Activated T-helper 1 cell treated with anti-CD3 and anti-CD28 coated beads, Interleukin-12 subunit alpha, Interleukin-12 subunit beta, Interleukin-2, Interleukin-4 antibody, amounts not matched to agents 30 ng/mL and 10 ng/mL and 1 ng/mL, durations not matched to agents 14 hours and 24 hours and 36 hours (primary cell): ENCODE data around the gene R3HDM4. TPM values are rescaled to one million over a fixed set of nuclear protein-coding genes. Genes with fewer than 3 reads are reported as not detected.

ENCODE experiments used
- DNase-seq: peaks from one replicate; pipeline ENCODE4 v3.0.0; 2021; ENCODE audit warnings: low spot score
- H3K27ac Mint-ChIP-seq: one replicate; pipeline ENCODE4 v1.8.0; 2021; ENCODE audit warnings: mild to moderate bottlenecking, mixed read lengths
- H3K27me3 Mint-ChIP-seq: one replicate; pipeline ENCODE4 v1.8.0; 2022; ENCODE audit warnings: mild to moderate bottlenecking, moderate library complexity, mixed read lengths; ENCODE audit not compliant: insufficient read depth
- H3K36me3 Mint-ChIP-seq: one replicate; pipeline ENCODE4 v1.8.0; 2021; ENCODE audit warnings: low read depth, mixed read lengths
- H3K4me1 Mint-ChIP-seq: one replicate; pipeline ENCODE4 v1.8.0; 2021; ENCODE audit warnings: low read depth, mixed read lengths
- H3K4me3 Mint-ChIP-seq: one replicate; pipeline ENCODE4 v1.8.0; 2021; ENCODE audit warnings: mild to moderate bottlenecking, moderate library complexity, mixed read lengths
- H3K9me3 Mint-ChIP-seq: one replicate; pipeline ENCODE4 v1.8.0; 2021; ENCODE audit warnings: mixed read lengths
- intact Hi-C: fragments of 100-400 bp; cut with micrococcal nuclease; formaldehyde crosslinking; loops from one replicate; pipeline ENCODE4 v1.15.1; 2024
- total RNA-seq: library from RNA; stranded (reverse); gene quantifications from 2 replicates; pipeline ENCODE4 v1.2.3, GENCODE V29; 2022

Gene R3HDM4
- total RNA-seq, 1 donor from 2014 or later: 94.3 TPM

- Mint-ChIP-seq H3K27me3 (peaks cover 4% of the 10 kb centered on the region), H3K4me1 (peaks cover 16% of the 10 kb centered on the region), H3K36me3 (no peaks in the 10 kb centered on the region), H3K9me3 (no peaks in the 10 kb centered on the region), H3K4me3 (peak overlapping the region; percentile 82), H3K27ac (peak overlapping the region; percentile 88)
- peak; percentile 56 for DNase-seq
- intact Hi-C loops: loop anchor here (2.0 to 5.0 kb wide), 2 partner anchors 123 to 147 kb away; partner anchors contain the start of genes ARHGAP45 and PTBP1
Observed at GRCh38 chr19:920051-920864, 7.2 kb upstream of the R3HDM4 start.

GRCh38 chr19:919199-920050 lies 6.4 kb upstream of the R3HDM4 start:
- H3K4me3 Mint-ChIP-seq: peak overlapping the region; percentile 59
- H3K27me3 Mint-ChIP-seq: peaks cover 4% of the 10 kb centered on the region
- peaks cover 16% of the 10 kb centered on the region for H3K4me1 Mint-ChIP-seq
- H3K9me3 Mint-ChIP-seq: no peaks in the 10 kb centered on the region
- no peak for DNase-seq
- H3K27ac Mint-ChIP-seq: peak overlapping the region; percentile 44
- intact Hi-C loops: loop anchor here (2.0 to 5.0 kb wide), 2 partner anchors 123 to 148 kb away; partner anchors contain the start of genes ARHGAP45 and PTBP1
- no peaks in the 10 kb centered on the region for H3K36me3 Mint-ChIP-seq

DNA sequence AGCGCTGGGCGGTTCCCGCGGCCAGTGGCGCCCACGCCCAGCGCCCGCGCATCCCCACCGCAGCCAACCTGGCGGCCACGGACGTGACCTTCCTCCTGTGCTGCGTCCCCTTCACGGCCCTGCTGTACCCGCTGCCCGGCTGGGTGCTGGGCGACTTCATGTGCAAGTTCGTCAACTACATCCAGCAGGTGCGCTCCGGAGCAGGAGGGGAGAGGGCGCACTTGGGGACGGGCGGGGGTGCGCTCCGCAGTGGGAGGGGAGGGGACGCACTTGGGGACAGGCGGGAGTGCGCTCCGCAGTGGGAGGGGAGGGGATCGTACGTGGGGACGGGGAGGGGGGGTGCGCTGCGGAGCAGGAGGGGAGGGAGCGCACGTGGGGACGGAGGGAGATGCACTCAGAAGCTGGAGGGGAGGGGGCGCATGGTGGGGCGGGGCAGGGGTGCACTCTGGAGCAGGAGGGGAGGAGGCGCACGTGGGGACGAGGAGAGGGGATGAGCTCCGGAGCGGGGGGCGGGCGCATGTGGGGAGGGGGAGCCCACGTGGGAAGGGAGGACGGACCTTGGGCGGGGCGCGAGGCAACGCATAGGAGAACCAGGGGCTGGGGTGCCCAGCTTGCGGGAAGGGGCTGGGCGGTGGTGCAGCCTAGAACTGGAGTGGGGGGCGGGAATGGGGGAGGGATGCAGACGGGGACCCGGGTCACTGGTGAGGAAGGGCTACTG lies 5.6 kb upstream of the R3HDM4 start:
- Mint-ChIP-seq H3K4me1 (peaks cover 16% of the 10 kb centered on the region), H3K4me3 (peak overlapping the region; percentile 59), H3K27me3 (peaks cover 4% of the 10 kb centered on the region), H3K27ac (no peak overlapping the region), H3K9me3 (no peaks in the 10 kb centered on the region), H3K36me3 (no peaks in the 10 kb centered on the region)
- intact Hi-C loops: no loop called here
- no peak for DNase-seq

- no peak for DNase-seq
- H3K9me3 Mint-ChIP-seq: no peaks in the 10 kb centered on the region
- no peak overlapping the region for H3K27ac Mint-ChIP-seq
- intact Hi-C loops: no loop called here
- peak overlapping the region; percentile 76 for H3K4me3 Mint-ChIP-seq
- H3K27me3 Mint-ChIP-seq: peaks cover 4% of the 10 kb centered on the region
- H3K36me3 Mint-ChIP-seq: no peaks in the 10 kb centered on the region
- peaks cover 16% of the 10 kb centered on the region for H3K4me1 Mint-ChIP-seq
Observed at GRCh38 chr19:918152-918437, 5.1 kb upstream of the R3HDM4 start.

DNA sequence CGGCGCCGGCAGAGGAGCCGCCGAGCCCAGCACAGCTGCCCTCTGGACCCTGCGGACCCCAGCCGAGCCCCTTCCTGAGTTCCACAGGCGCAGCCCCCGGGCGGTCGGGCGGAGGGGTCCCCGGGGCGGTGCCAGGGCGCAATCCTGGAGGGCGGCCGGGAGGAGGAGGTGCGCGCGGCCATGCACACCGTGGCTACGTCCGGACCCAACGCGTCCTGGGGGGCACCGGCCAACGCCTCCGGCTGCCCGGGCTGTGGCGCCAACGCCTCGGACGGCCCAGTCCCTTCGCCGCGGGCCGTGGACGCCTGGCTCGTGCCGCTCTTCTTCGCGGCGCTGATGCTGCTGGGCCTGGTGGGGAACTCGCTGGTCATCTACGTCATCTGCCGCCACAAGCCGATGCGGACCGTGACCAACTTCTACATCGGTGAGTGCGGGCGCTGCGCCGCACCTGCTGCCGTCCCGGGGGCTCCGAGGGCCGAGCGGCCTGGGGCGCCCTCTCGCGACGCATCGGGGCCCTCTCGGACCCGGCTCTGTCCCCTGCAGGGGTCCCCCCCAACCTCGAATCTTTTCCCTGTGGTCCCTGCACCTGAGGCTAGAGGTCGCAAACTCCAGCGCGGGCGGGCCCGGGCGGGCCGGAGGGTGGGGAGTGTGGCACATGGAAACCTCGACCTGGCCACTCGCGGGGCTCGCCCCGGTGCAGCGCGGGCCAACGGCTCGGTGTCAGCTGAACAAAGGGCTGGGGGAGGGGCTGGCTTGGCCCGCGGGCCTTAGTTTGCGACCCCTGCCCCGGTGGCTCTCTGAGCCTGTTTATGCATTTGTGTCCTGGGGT lies 4.5 kb upstream of the R3HDM4 start, which contains the start of gene KISS1R:
TSS of gene KISS1R (plus strand) at position 11 of the 829 bp plus-strand sequence. CDS start at position 181, 170 bp downstream.
- Mint-ChIP-seq H3K4me3 (peak within 1 kb of the TSS; percentile 76), H3K27me3 (peaks cover 4% of the 10 kb centered on the region), H3K4me1 (peaks cover 16% of the 10 kb centered on the region), H3K27ac (no peak within 1 kb of the TSS), H3K9me3 (no peaks in the 10 kb centered on the region), H3K36me3 (no peaks in the 10 kb centered on the region)
- no peak for DNase-seq
- intact Hi-C loops: no loop called here

GRCh38 chr19:916645-917322 lies 3.8 kb upstream of the R3HDM4 start:
- Mint-ChIP-seq H3K9me3 (no peaks in the 10 kb centered on the region), H3K27me3 (peaks cover 4% of the 10 kb centered on the region), H3K36me3 (no peaks in the 10 kb centered on the region), H3K4me3 (peak overlapping the region; percentile 30), H3K4me1 (peaks cover 13% of the 10 kb centered on the region), H3K27ac (no peak overlapping the region)
- no peak for DNase-seq
- intact Hi-C loops: no loop called here

GRCh38 chr19:912181-913079 lies 589 bp downstream of the R3HDM4 start:
- H3K27me3 Mint-ChIP-seq: no peaks in the 10 kb centered on the region
- peak overlapping the region; percentile 70 for H3K27ac Mint-ChIP-seq
- H3K4me1 Mint-ChIP-seq: peaks cover 19% of the 10 kb centered on the region
- H3K4me3 Mint-ChIP-seq: peak overlapping the region; percentile 83
- no peak for DNase-seq
- peaks cover 10% of the 10 kb centered on the region for H3K36me3 Mint-ChIP-seq
- intact Hi-C loops: no loop called here
- H3K9me3 Mint-ChIP-seq: no peaks in the 10 kb centered on the region

DNA sequence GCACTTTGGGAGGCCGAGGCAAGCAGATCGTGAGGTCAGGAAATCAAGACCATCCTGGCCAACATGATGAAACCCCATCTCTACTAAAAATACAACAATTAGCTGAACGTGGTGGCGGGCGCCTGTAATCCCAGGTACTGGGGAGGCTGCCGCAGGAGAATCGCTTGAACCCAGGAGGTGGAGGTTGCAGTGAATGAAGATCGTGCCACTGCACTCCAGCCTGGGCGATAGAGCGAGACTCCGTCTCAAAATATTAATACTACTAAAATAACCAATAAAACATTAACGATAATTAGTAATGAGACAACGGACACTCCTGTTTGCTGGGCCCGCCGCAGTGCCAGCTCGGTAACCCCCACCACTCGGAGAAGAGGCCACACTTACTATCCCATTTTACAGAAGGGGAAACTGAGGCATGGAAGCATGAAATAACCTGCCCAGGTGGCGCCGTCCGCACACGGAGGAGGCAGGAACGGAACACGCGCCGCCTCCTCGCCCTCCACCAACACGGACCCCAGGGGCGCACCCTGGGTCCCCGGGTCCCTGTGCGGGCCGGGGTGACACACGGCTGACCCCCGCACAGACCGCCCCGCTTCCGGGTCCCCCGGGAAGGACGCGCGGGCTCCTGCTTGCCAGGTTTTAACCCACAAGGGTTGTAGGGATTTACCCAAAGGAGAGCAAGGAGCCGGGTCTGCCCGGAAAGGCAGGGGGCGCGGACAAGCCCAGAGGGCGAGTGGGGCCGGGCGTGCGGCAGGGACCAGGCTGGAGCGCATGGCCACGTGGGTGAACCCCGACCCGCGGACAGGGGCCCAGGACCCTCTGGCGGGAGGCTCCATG lies 1.6 kb downstream of the R3HDM4 start:
- Mint-ChIP-seq H3K4me1 (peaks cover 27% of the 10 kb centered on the region), H3K9me3 (no peaks in the 10 kb centered on the region), H3K27ac (peak overlapping the region; percentile 71), H3K36me3 (peaks cover 11% of the 10 kb centered on the region), H3K4me3 (peak overlapping the region; percentile 77), H3K27me3 (no peaks in the 10 kb centered on the region)
- intact Hi-C loops: no loop called here
- no peak for DNase-seq

GRCh38 chr19:907183-907853 lies 5.7 kb downstream of the R3HDM4 start:
- no peak for DNase-seq
- no peak overlapping the region for H3K4me3 Mint-ChIP-seq
- H3K27me3 Mint-ChIP-seq: no peaks in the 10 kb centered on the region
- peak overlapping the region; percentile 78 for H3K27ac Mint-ChIP-seq
- peaks cover 16% of the 10 kb centered on the region for H3K36me3 Mint-ChIP-seq
- no peaks in the 10 kb centered on the region for H3K9me3 Mint-ChIP-seq
- H3K4me1 Mint-ChIP-seq: peaks cover 28% of the 10 kb centered on the region
- intact Hi-C loops: no loop called here

DNA sequence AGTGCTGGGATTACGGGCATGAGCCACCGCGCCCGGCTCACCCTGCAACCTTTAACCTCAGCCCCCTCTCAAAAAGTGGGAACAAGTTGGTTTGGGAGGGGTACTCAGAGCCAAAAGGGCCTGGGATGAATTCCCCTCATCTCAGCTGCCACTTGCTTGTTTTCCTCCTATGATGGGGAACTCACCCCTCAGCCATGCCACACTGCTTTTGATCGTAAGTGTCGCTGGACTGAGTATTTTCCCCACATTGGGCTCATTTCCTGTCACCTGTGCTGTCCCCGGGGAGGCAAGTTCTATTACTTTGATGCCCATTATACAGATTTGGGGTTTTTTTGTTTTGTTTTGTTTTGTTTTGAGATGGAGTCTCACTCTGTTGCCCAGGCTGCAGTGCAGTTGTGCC lies 6.5 kb downstream of the R3HDM4 start:
- no peaks in the 10 kb centered on the region for H3K9me3 Mint-ChIP-seq
- H3K27ac Mint-ChIP-seq: peak overlapping the region; percentile 78
- H3K4me1 Mint-ChIP-seq: peaks cover 28% of the 10 kb centered on the region
- no peaks in the 10 kb centered on the region for H3K27me3 Mint-ChIP-seq
- intact Hi-C loops: no loop called here
- DNase-seq: no peak
- no peak overlapping the region for H3K4me3 Mint-ChIP-seq
- H3K36me3 Mint-ChIP-seq: peaks cover 16% of the 10 kb centered on the region
